Liver (tissue), 9 donors: ENCODE measurements around the gene TMEM266. TPM values are rescaled to one million over a fixed set of nuclear protein-coding genes. Genes with fewer than 3 reads are reported as not detected.

Source experiments
- DNase-seq: peaks from one replicate; pipeline ENCODE4 v3.0.0-alpha.2; 2017; ENCODE audit warnings: low spot score
- H3K27ac ChIP-seq, 2 donors: one replicate each; pipeline ENCODE4 v1.7.0; 2013; ENCODE audit warnings: inconsistent platforms in 2 of 2, low read length in 2 of 2, control low read depth in 1 of 2, low read depth in 1 of 2, mild to moderate bottlenecking in 1 of 2
- H3K27me3 ChIP-seq, 4 donors: one replicate each; pipeline versions ENCODE4 v1.6.1 to v1.7.0; 2013; ENCODE audit warnings: low read length in 3 of 4, inconsistent platforms in 1 of 4, mild to moderate bottlenecking in 1 of 4, moderate library complexity in 1 of 4; ENCODE audit not compliant: control insufficient read depth in 4 of 4, insufficient read depth in 4 of 4
- H3K36me3 ChIP-seq, 4 donors: one replicate each; pipeline versions ENCODE4 v1.6.1 to v1.7.0; 2013; ENCODE audit warnings: low read length in 3 of 4, mild to moderate bottlenecking in 3 of 4, low read depth in 1 of 4, moderate library complexity in 1 of 4; ENCODE audit not compliant: control insufficient read depth in 4 of 4, insufficient read depth in 3 of 4
- H3K4me1 ChIP-seq, 4 donors: one replicate each; pipeline versions ENCODE4 v1.6.1 to v1.7.0; 2013; ENCODE audit warnings: low read length in 3 of 4, mild to moderate bottlenecking in 3 of 4, moderate library complexity in 1 of 4; ENCODE audit not compliant: control insufficient read depth in 4 of 4, insufficient read depth in 4 of 4
- H3K4me3 ChIP-seq, 3 donors: one replicate each; pipeline versions ENCODE4 v1.6.1 to v1.7.0; 2013; ENCODE audit warnings: low read length in 3 of 3, control low read depth in 1 of 3, low read depth in 1 of 3, mild to moderate bottlenecking in 1 of 3
- H3K9ac ChIP-seq, 2 donors: one replicate each; pipeline ENCODE4 v1.7.0; 2013; ENCODE audit warnings: low read length in 2 of 2, mild to moderate bottlenecking in 2 of 2, moderate library complexity in 2 of 2, control low read depth in 1 of 2, low read depth in 1 of 2
- H3K9me3 ChIP-seq, 4 donors: one replicate each; pipeline versions ENCODE4 v1.6.1 to v1.7.0; 2013; ENCODE audit warnings: low read length in 3 of 4; ENCODE audit not compliant: control insufficient read depth in 4 of 4
- ATF3 ChIP-seq: IDR thresholded peaks from 2 replicates; pipeline ENCODE4 v1.6.1; 2016; ENCODE audit warnings: antibody characterized with exemption
- CTCF ChIP-seq: fragments of 150-350 bp; IDR thresholded peaks from 2 replicates; pipeline ENCODE4 v1.5.1; 2017; ENCODE audit warnings: improper control_type of control experiment, low read depth, low read length; ENCODE audit not compliant: missing input control
- EGR1 ChIP-seq, 2 donors: IDR thresholded peaks; 2 replicates each; pipeline ENCODE4 v1.6.1; 2016 to 2018; ENCODE audit warnings: antibody characterized with exemption in 2 of 2, low read depth in 2 of 2
- FOXA2 ChIP-seq: IDR thresholded peaks from 2 replicates; pipeline ENCODE4 v1.6.1; 2016; ENCODE audit warnings: antibody characterized with exemption
- GABPA ChIP-seq, 2 donors: IDR thresholded peaks in 1 of 2; conservative IDR thresholded peaks in 1 of 2; 2 replicates each; pipeline ENCODE4 v1.6.1; 2016; ENCODE audit warnings: antibody characterized with exemption in 2 of 2, mild to moderate bottlenecking in 1 of 2, moderate library complexity in 1 of 2
- HNF4A ChIP-seq, 2 donors: conservative IDR thresholded peaks; 2 replicates each; pipeline ENCODE4 v1.6.1; 2016; ENCODE audit warnings: antibody characterized with exemption in 2 of 2, mild to moderate bottlenecking in 2 of 2
- HNF4G ChIP-seq: IDR thresholded peaks from 2 replicates; pipeline ENCODE4 v1.6.1; 2016; ENCODE audit warnings: antibody characterized with exemption
- JUND ChIP-seq, 2 donors: IDR thresholded peaks; 2 replicates each; pipeline ENCODE4 v1.6.1; 2016; ENCODE audit warnings: antibody characterized with exemption in 2 of 2
- MAX ChIP-seq: IDR thresholded peaks from 2 replicates; pipeline ENCODE4 v1.6.1; 2016; ENCODE audit warnings: antibody characterized with exemption
- NR2F2 ChIP-seq: IDR thresholded peaks from 2 replicates; pipeline ENCODE4 v1.6.1; 2016; ENCODE audit warnings: antibody characterized with exemption
- RAD21 ChIP-seq, 2 donors: IDR thresholded peaks; 2 replicates each; pipeline ENCODE4 v1.6.1; 2016; ENCODE audit warnings: antibody characterized with exemption in 2 of 2, mild to moderate bottlenecking in 2 of 2
- REST ChIP-seq: IDR thresholded peaks from 2 replicates; pipeline ENCODE4 v1.6.1; 2016; ENCODE audit warnings: antibody characterized with exemption, mild to moderate bottlenecking
- RXRA ChIP-seq, 2 donors: IDR thresholded peaks; 2 replicates each; pipeline ENCODE4 v1.6.1; 2017 to 2018; ENCODE audit warnings: antibody characterized with exemption in 2 of 2, mild to moderate bottlenecking in 1 of 2
- SP1 ChIP-seq: IDR thresholded peaks from 2 replicates; pipeline ENCODE4 v1.6.1; 2018; ENCODE audit warnings: antibody characterized with exemption, mild to moderate bottlenecking
- TAF1 ChIP-seq: conservative IDR thresholded peaks from 2 replicates; pipeline ENCODE4 v1.6.1; 2016; ENCODE audit warnings: antibody characterized with exemption, mild to moderate bottlenecking
- YY1 ChIP-seq: IDR thresholded peaks from 2 replicates; pipeline ENCODE4 v1.6.1; 2016; ENCODE audit warnings: antibody characterized with exemption, mild to moderate bottlenecking
- ZBTB33 ChIP-seq: IDR thresholded peaks from 2 replicates; pipeline ENCODE4 v1.6.1; 2016; ENCODE audit warnings: antibody characterized with exemption
- WGBS: extraction: QIAGEN DNeasy Blood & Tissue Kit; methylation state at CpG from one replicate; pipeline ENCODE4 v1.1.7; 2013; 5-methylcytosine and 5-hydroxymethylcytosine counted together
- polyA plus RNA-seq, 2 donors: library from polyadenylated mRNA; stranded (reverse) in 1 of 2; unstranded in 1 of 2; fragments of 200-250 nt in 1 of 2; fragments of >200 nt in 1 of 2; fragmentation: Nextera tagmentation in 1 of 2; extraction: Ambion mirVana in 1 of 2; gene quantifications; one replicate each; pipeline versions ENCODE4 v1.2.1 to v1.2.3, GENCODE V29; 2013 to 2015
- total RNA-seq, 2 donors: library from RNA; depleted of rRNA; stranded (reverse); fragments of >200 nt; gene quantifications; one replicate each; pipeline ENCODE4 v1.2.3, GENCODE V29; 2014
- donor health status: healthy.
- donor health status: healthy.
- donor health status: healthy.
- donor health status: healthy.
- donor health status: healthy.

Gene TMEM266
- total and polyA plus RNA-seq, 4 donors: 0.25 to 1.3 TPM; not detected in 2

DNA sequence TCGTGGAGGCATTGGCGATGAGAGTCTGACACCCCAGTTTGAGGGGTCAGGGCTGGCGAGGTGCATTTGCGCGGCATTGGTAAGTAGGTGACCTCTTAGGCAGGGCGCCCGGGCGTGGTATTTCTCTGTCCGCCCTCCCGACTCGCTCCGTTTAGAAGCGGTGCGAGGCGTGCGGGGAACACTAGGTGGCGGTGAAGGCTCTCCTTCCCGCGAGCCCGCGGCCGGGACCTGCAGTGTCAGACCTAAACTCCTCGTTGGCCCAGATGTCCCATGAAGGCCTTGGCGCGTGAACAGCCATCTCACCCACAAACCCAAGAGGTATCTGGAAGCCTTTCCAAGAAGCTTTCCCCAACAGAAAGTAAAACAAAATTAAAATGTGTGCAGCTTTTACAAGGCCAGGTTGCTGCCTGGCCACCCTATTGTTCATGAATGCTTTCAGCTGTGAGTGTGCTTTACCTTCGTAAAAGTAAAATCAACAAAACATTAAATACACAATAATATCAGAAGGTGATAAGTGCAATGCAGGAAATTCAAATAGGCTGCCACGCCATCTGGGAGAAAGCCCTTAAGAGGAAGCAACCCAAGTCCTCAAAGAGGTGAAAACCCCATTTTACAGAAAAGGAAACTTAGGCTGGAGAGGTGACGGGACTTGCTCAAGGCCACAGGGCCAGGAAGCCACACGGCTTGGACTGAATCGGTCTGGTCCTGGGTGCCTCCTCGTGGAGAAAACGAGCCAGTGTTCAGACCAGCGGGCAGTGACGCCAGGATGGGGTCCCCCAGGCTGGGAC lies 131.2 kb downstream of the TMEM266 start (continued):
- TF ChIP-seq ZBTB33: no peak

DNA sequence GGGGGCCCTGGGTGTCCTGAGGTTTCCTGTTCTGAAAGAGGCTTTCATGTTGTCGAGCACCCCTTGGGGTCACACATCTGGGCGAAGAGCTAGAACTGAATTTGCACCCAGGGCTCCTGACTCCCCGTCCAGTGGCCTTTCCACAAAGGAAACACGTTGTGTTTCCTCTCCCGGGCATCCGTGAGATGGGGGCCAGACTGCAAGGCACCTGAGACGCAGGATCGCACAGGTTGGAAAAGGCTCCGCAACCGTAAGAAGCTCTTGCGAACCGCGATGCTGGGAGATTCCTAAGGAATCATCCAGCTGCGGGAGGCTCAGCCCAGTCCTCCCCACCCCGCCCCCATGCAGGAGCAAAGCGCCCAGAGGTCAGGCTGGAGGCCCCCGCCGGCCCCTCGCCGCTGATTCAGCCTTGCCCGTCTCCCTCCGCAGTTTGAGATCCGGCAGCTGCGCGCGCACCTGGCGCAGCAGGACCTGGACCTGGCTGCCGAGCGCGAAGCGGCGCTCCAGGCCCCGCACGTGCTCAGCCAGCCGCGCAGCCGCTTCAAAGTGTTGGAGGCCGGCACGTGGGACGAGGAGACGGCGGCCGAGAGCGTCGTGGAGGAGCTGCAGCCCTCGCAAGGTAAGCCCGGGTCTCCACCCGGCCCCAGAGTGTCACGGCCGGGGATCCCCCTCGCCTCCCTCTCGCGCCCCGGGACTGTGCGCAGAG lies 131.9 kb downstream of the TMEM266 start:
- Histone ChIP-seq H3K27ac (no peak overlapping the region), H3K9ac (no peak overlapping the region), H3K4me3 (no peak overlapping the region), H3K36me3 (no peaks in the 10 kb centered on the region), H3K9me3 (no peaks in the 10 kb centered on the region), H3K27me3 (no peaks in the 10 kb centered on the region), H3K4me1 (peaks cover 0 to 11% (median 6%) of the 10 kb centered on the region in 4 donors)
- no peak for DNase-seq
- WGBS: 54% methylated on average over 55 of the region's 55 CpGs
- TF ChIP-seq GABPA (IDR thresholded peaks at IDR 0.05 in 1 of 2, conservative IDR thresholded peaks at IDR 0.05 in 1 of 2): no peak
- TF ChIP-seq NR2F2: no peak
- TF ChIP-seq ATF3: no peak
- no peak for TF ChIP-seq RAD21 (IDR thresholded peaks at IDR 0.05)
- no peak for TF ChIP-seq YY1
- no peak for TF ChIP-seq FOXA2
- TF ChIP-seq SP1: no peak
- no peak for TF ChIP-seq HNF4A (conservative IDR thresholded peaks at IDR 0.05)
- no peak for TF ChIP-seq TAF1
- no peak for TF ChIP-seq MAX
- TF ChIP-seq EGR1 (IDR thresholded peaks at IDR 0.05; ENCODE audit: low read depth in 2 of 2): no peak
- no peak for TF ChIP-seq HNF4G
- TF ChIP-seq REST: no peak
- no peak for TF ChIP-seq RXRA (IDR thresholded peaks at IDR 0.05)
- TF ChIP-seq CTCF: no peak
- no peak for TF ChIP-seq ZBTB33
- TF ChIP-seq JUND (IDR thresholded peaks at IDR 0.05): no peak
